H9 (cell line): ENCODE results near the gene MBLAC1. TPM values are rescaled to one million over a fixed set of nuclear protein-coding genes. Genes with fewer than 3 reads are reported as not detected.
A peak's percentile ranks its signal among the peaks of the same experiment; 100 is the strongest.

Experiments used
- DNase-seq: peaks from one replicate; pipeline ENCODE4 v3.0.0-alpha.2; 2017
- H2AFZ ChIP-seq: one replicate; pipeline ENCODE4 v1.6.1; 2013; ENCODE audit warnings: mild to moderate bottlenecking, low read length, control low read depth, moderate library complexity
- H2AK5ac ChIP-seq: 2 replicates; pipeline ENCODE4 v1.6.1; 2013; ENCODE audit warnings: low read length, control low read depth, mixed read lengths; ENCODE audit not compliant: insufficient read length
- H2BK120ac ChIP-seq: one replicate; pipeline ENCODE4 v1.6.1; 2013; ENCODE audit warnings: low read depth, mild to moderate bottlenecking, low read length, control low read depth, inconsistent platforms; ENCODE audit not compliant: poor library complexity, severe bottlenecking
- H2BK12ac ChIP-seq: 2 replicates; pipeline ENCODE4 v1.6.1; 2013; ENCODE audit warnings: low read length, control low read depth, mixed read lengths, low read depth; ENCODE audit not compliant: insufficient read length
- H2BK15ac ChIP-seq: 2 replicates; pipeline ENCODE4 v1.6.1; 2013; ENCODE audit warnings: low read depth, low read length, control low read depth
- H2BK20ac ChIP-seq: one replicate; pipeline ENCODE4 v1.6.1; 2013; ENCODE audit warnings: low read depth, mild to moderate bottlenecking, low read length, control low read depth, inconsistent platforms; ENCODE audit not compliant: poor library complexity, severe bottlenecking
- H2BK5ac ChIP-seq: 2 replicates; pipeline ENCODE4 v1.6.1; 2013; ENCODE audit warnings: low read length, control low read depth, mixed read lengths; ENCODE audit not compliant: insufficient read length
- H3K14ac ChIP-seq: 2 replicates; pipeline ENCODE4 v1.6.1; 2013; ENCODE audit warnings: low read length, control low read depth; ENCODE audit not compliant: insufficient read depth
- H3K18ac ChIP-seq: 2 replicates; pipeline ENCODE4 v1.6.1; 2013; ENCODE audit warnings: low read depth, mild to moderate bottlenecking, mixed read lengths, low read length, control low read depth; ENCODE audit not compliant: insufficient read length
- H3K23ac ChIP-seq: 2 replicates; pipeline ENCODE4 v1.6.1; 2013; ENCODE audit warnings: low read length, control low read depth, mixed read lengths, low read depth; ENCODE audit not compliant: insufficient read length
- H3K23me2 ChIP-seq: 2 replicates; pipeline ENCODE4 v1.6.1; 2013; ENCODE audit warnings: low read depth, mild to moderate bottlenecking, mixed read lengths, low read length, control low read depth; ENCODE audit not compliant: insufficient read length, poor library complexity, severe bottlenecking
- H3K27ac ChIP-seq: 2 replicates; pipeline ENCODE4 v1.5.1; 2013; ENCODE audit warnings: low read length, control low read depth, mixed read lengths, low read depth; ENCODE audit not compliant: insufficient read length
- H3K27me3 ChIP-seq: 2 replicates; pipeline ENCODE4 v1.6.1; 2013; ENCODE audit warnings: low read length, control low read depth, inconsistent platforms; ENCODE audit not compliant: insufficient read depth
- H3K4ac ChIP-seq: 2 replicates; pipeline ENCODE4 v1.6.1; 2013; ENCODE audit warnings: low read depth, mild to moderate bottlenecking, control low read depth, inconsistent platforms, low read length, moderate library complexity
- H3K4me1 ChIP-seq: 2 replicates; pipeline ENCODE4 v1.6.1; 2013; ENCODE audit warnings: low read length, control low read depth, inconsistent platforms; ENCODE audit not compliant: insufficient read depth
- H3K4me2 ChIP-seq: 2 replicates; pipeline ENCODE4 v1.6.1; 2013; ENCODE audit warnings: low read length, control low read depth, mixed read lengths; ENCODE audit not compliant: insufficient read length, insufficient read depth
- H3K56ac ChIP-seq: 2 replicates; pipeline ENCODE4 v1.6.1; 2013; ENCODE audit warnings: low read depth, mild to moderate bottlenecking, mixed read lengths, low read length, control low read depth; ENCODE audit not compliant: insufficient read length
- H3K79me1 ChIP-seq: 2 replicates; pipeline ENCODE4 v1.6.1; 2013; ENCODE audit warnings: low read depth, mild to moderate bottlenecking, moderate library complexity, low read length, control low read depth, inconsistent platforms; ENCODE audit not compliant: insufficient read depth, poor library complexity, severe bottlenecking
- H3K79me2 ChIP-seq: 2 replicates; pipeline ENCODE4 v1.6.1; 2013; ENCODE audit warnings: low read length, control low read depth, inconsistent platforms; ENCODE audit not compliant: insufficient read depth
- H3K9ac ChIP-seq: 2 replicates; pipeline ENCODE4 v1.6.1; 2013; ENCODE audit warnings: low read length, control low read depth, mixed read lengths; ENCODE audit not compliant: insufficient read length; ENCODE audit errors: extremely low read depth
- H3K9me3 ChIP-seq: one replicate; pipeline ENCODE4 v1.6.1; 2013; ENCODE audit warnings: low read depth, low read length, inconsistent platforms; ENCODE audit not compliant: control insufficient read depth
- H3T11ph ChIP-seq: one replicate; pipeline ENCODE4 v1.6.1; 2013; ENCODE audit warnings: mild to moderate bottlenecking, low read length, control low read depth, inconsistent platforms
- H4K20me1 ChIP-seq: one replicate; pipeline ENCODE4 v1.6.1; 2013; ENCODE audit not compliant: control insufficient read depth, insufficient read length, insufficient read depth
- H4K5ac ChIP-seq: 2 replicates; pipeline ENCODE4 v1.6.1; 2013; ENCODE audit warnings: low read depth, mild to moderate bottlenecking, mixed read lengths, low read length, control low read depth; ENCODE audit not compliant: insufficient read length
- H4K8ac ChIP-seq: replicated peaks from 2 replicates; pipeline ENCODE4 v1.6.1; 2013; ENCODE audit warnings: low read length, control low read depth, mixed read lengths, low read depth; ENCODE audit not compliant: insufficient read length
- H4K91ac ChIP-seq: 2 replicates; pipeline ENCODE4 v1.6.1; 2013; ENCODE audit warnings: low read depth, mild to moderate bottlenecking, moderate library complexity, mixed read lengths, low read length, control low read depth; ENCODE audit not compliant: insufficient read length
- H3K27ac Mint-ChIP-seq, 3 experiments: 2 replicates in 2 of 3; 3 replicates in 1 of 3; pipeline ENCODE4 v1.8.0; 2020 to 2021; ENCODE audit warnings: mixed read lengths in 3 of 3, mild to moderate bottlenecking in 1 of 3, moderate library complexity in 1 of 3
- H3K27me3 Mint-ChIP-seq: 2 replicates; pipeline ENCODE4 v1.8.0; 2021; ENCODE audit warnings: low read depth, mild to moderate bottlenecking, moderate library complexity, mixed read lengths
- H3K36me3 Mint-ChIP-seq, 3 experiments: 2 replicates in 2 of 3; 3 replicates in 1 of 3; pipeline ENCODE4 v1.8.0; 2020 to 2021; ENCODE audit warnings: low read depth in 3 of 3, mixed read lengths in 3 of 3; ENCODE audit not compliant: insufficient read depth in 1 of 3
- H3K4me1 Mint-ChIP-seq, 2 experiments: 2 replicates each; pipeline ENCODE4 v1.8.0; 2020; ENCODE audit warnings: mixed read lengths in 2 of 2
- H3K4me3 Mint-ChIP-seq, 2 experiments: 2 replicates in 1 of 2; 3 replicates in 1 of 2; pipeline ENCODE4 v1.8.0; 2020 to 2021; ENCODE audit warnings: mild to moderate bottlenecking in 2 of 2, mixed read lengths in 2 of 2, moderate library complexity in 1 of 2
- H3K9me3 Mint-ChIP-seq, 2 experiments: 2 replicates in 1 of 2; 3 replicates in 1 of 2; pipeline ENCODE4 v1.8.0; 2020; ENCODE audit warnings: mild to moderate bottlenecking in 2 of 2, mixed read lengths in 2 of 2, moderate library complexity in 1 of 2
- CTCF ChIP-seq: fragments of 200-600 bp; sonication (generic); conservative IDR thresholded peaks from 3 replicates; pipeline ENCODE4 v1.8.0; 2021; ENCODE audit warnings: antibody characterized with exemption, mild to moderate bottlenecking
- WGBS: extraction: QIAGEN DNeasy Blood & Tissue Kit; methylation state at CpG from one replicate; pipeline ENCODE4 v1.1.7; 2013; ENCODE audit warnings: missing lambda C conversion rate, low lambda C conversion rate, mixed read lengths; ENCODE audit not compliant: insufficient read length; ENCODE audit errors: extremely low coverage; 5-methylcytosine and 5-hydroxymethylcytosine counted together
- total RNA-seq: library from RNA; stranded (reverse); gene quantifications from 2 replicates; pipeline ENCODE4 v1.2.1, GENCODE V29; 2021

Gene MBLAC1
- total RNA-seq, 1 experiment from 2014 or later = 1.9 TPM

DNA sequence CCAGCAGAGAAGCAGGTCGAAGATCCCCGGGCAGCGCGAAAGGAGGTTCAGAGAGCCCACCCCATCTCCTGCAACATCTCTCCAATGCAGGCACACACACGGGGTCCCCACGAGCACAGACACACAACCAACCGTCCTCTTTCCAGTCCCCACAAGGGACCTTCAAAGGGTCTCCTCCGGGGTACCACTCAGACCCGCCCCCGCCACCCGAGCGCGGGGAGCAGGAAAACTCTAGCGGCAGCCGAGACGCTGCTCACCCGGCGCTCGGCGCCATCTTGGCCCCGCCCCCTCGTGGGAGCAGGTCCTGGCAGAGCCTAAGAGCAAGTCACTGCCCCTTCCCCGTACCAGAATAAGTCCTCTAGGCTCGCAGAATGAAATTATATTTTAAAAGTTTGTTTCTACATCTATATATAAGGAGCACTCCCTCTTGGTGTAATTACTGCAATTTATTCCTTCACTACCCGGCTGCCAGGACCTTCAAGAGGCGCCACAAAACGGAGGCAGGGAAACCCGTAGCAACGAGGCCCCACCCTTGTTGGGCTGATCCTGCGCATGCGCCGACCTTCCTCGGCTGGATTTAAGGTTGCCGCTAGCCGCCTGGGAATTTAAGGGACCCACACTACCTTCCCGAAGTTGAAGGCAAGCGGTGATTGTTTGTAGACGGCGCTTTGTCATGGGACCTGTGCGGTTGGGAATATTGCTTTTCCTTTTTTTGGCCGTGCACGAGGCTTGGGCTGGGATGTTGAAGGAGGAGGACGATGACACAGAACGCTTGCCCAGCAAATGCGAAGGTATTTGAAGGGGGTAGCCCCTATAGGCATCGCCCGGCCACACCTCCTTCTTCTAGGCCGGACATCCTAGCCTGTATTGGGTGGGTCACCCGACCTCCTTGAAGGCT, 7.4 kb upstream of the MBLAC1 start, which contains the start of the genes CNPY4 and TAF6:
Gene CNPY4, plus strand, starts transcription at position 563 of the 898 bp plus-strand sequence. Its CDS starts 111 bp downstream, at position 674.
Gene TAF6, minus strand, starts transcription at position 287 of the 898 bp plus-strand sequence. CDS start 5,149 bp downstream, outside the sequence.
- peaks cover 4 to 18% (median 12%) of the 10 kb centered on the region in 3 experiments; a peak in 5 of 7 replicates for H3K36me3 Mint-ChIP-seq
- Histone ChIP-seq H3K27me3 (no peaks in the 10 kb centered on the region), H3K18ac (peak within 1 kb of the TSS; percentile 60), H2BK120ac (no peak within 1 kb of the TSS), H3K9me3 (no peaks in the 10 kb centered on the region), H3K23ac (no peak within 1 kb of the TSS), H3K27ac (no peak within 1 kb of the TSS), H2BK20ac (no peak within 1 kb of the TSS), H4K8ac (no peak within 1 kb of the TSS), H4K5ac (peak within 1 kb of the TSS; percentile 8), H2AK5ac (no peak within 1 kb of the TSS), H3K4me1 (no peaks in the 10 kb centered on the region), H3K4me2 (peak within 1 kb of the TSS; percentile 97), H3K79me2 (no peaks in the 10 kb centered on the region), H3K9ac (peak within 1 kb of the TSS; percentile 94), H2BK15ac (no peak within 1 kb of the TSS), H4K20me1 (no peaks in the 10 kb centered on the region), H4K91ac (no peak within 1 kb of the TSS), H2AFZ (no peak within 1 kb of the TSS), H3K14ac (peak within 1 kb of the TSS; percentile 88), H3K23me2 (peaks cover 5% of the 10 kb centered on the region), H2BK12ac (no peak within 1 kb of the TSS), H3T11ph (no peak within 1 kb of the TSS), H3K4ac (no peak within 1 kb of the TSS), H3K79me1 (no peaks in the 10 kb centered on the region), H2BK5ac (no peak within 1 kb of the TSS), H3K56ac (no peak within 1 kb of the TSS)
- no peaks in the 10 kb centered on the region for H3K9me3 Mint-ChIP-seq
- WGBS = no CpG with 5 or more reads among the region's 49 CpGs
- DNase-seq = peak; percentile 95
- peaks cover 12 to 13% of the 10 kb centered on the region in 2 experiments for H3K4me1 Mint-ChIP-seq
- no peaks in the 10 kb centered on the region for H3K27me3 Mint-ChIP-seq
- peak within 1 kb of the TSS; percentile 96 to 98 for H3K4me3 Mint-ChIP-seq
- peak within 1 kb of the TSS; percentile 99 for H3K27ac Mint-ChIP-seq
- no peak for TF ChIP-seq CTCF
